KMS-11 (cell line): ENCODE data around the gene MIS18A.
"Not testable (repeated sequence)": the region's sequence is repeated elsewhere in the genome, so short reads cannot be mapped to it uniquely, and the experiment has no call there.

ENCODE experiments used
- H2AFZ ChIP-seq: fragments of 200-600 bp; sonication (generic); 2 replicates; pipeline ENCODE4 v1.6.1; 2016; ENCODE audit warnings: antibody characterized with exemption, mixed run types, low read depth
- H3K27ac ChIP-seq: fragments of 200-600 bp; sonication (generic); 2 replicates; pipeline ENCODE4 v1.6.1; 2016; ENCODE audit warnings: mild to moderate bottlenecking, mixed run types
- H3K27me3 ChIP-seq: fragments of 200-600 bp; sonication (generic); 2 replicates; pipeline ENCODE4 v1.6.1; 2017; ENCODE audit warnings: mild to moderate bottlenecking, low read depth, mixed run types, moderate library complexity; ENCODE audit not compliant: insufficient read depth
- H3K36me3 ChIP-seq: fragments of 200-600 bp; sonication (generic); 2 replicates; pipeline ENCODE4 v1.6.1; 2017; ENCODE audit warnings: mild to moderate bottlenecking, mixed run types; ENCODE audit not compliant: insufficient read depth
- H3K4me1 ChIP-seq: fragments of 200-600 bp; sonication (generic); 2 replicates; pipeline ENCODE4 v1.6.1; 2016; ENCODE audit warnings: mild to moderate bottlenecking, low read depth, mixed run types; ENCODE audit not compliant: poor library complexity, severe bottlenecking
- H3K4me2 ChIP-seq: fragments of 200-600 bp; sonication (generic); 2 replicates; pipeline ENCODE4 v1.7.0; 2016; ENCODE audit warnings: mild to moderate bottlenecking, mixed run types
- H3K4me3 ChIP-seq: fragments of 200-600 bp; sonication (generic); IDR thresholded peaks from 2 replicates; pipeline ENCODE4 v1.6.1; 2017; ENCODE audit warnings: low read depth, low read length, mixed read lengths; ENCODE audit not compliant: insufficient read depth
- H3K79me2 ChIP-seq: fragments of 200-600 bp; sonication (generic); 2 replicates; pipeline ENCODE4 v1.6.1; 2016; ENCODE audit warnings: low read depth, mixed run types; ENCODE audit not compliant: insufficient read depth
- H3K9ac ChIP-seq: fragments of 200-600 bp; sonication (generic); 2 replicates; pipeline ENCODE4 v1.6.1; 2016; ENCODE audit warnings: mild to moderate bottlenecking, mixed run types
- H4K20me1 ChIP-seq: fragments of 200-600 bp; sonication (generic); 2 replicates; pipeline ENCODE4 v1.6.1; 2016; ENCODE audit warnings: mild to moderate bottlenecking, mixed run types; ENCODE audit not compliant: insufficient read depth
- TF ChIP-seq, protein P1 (sequence below): fragments of 200-600 bp; sonication (generic); conservative IDR thresholded peaks from 2 replicates; pipeline ENCODE4 v1.6.1; 2017; ENCODE audit warnings: low read depth, mild to moderate bottlenecking, antibody characterized with exemption, low read length, moderate library complexity, mixed read lengths

MIS18A gene

DNA sequence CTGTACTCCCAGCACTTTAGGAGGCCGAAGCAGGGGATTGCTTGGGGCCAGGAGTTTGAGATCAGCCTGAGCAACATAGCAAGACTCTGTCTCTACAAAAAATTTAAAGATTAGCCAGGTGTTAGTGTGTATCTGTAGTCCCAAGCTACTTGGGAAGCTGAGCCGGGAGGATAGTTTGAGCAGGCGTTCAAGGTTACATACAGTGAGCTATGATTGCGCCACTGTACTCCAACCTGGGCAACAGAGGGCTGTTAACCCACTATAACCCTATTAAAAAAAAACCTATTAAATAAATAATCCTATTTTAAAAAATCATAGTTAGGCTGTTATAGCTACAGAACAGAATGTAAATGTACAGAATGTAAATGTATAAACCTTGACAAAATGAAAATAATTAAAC, 2.2 kb downstream of the MIS18A start:
- H4K20me1 ChIP-seq, result no peaks in the 10 kb centered on the region
- no peak overlapping the region for H3K4me2 ChIP-seq
- no peak overlapping the region for H3K9ac ChIP-seq
- TF ChIP-seq, protein P1, sequence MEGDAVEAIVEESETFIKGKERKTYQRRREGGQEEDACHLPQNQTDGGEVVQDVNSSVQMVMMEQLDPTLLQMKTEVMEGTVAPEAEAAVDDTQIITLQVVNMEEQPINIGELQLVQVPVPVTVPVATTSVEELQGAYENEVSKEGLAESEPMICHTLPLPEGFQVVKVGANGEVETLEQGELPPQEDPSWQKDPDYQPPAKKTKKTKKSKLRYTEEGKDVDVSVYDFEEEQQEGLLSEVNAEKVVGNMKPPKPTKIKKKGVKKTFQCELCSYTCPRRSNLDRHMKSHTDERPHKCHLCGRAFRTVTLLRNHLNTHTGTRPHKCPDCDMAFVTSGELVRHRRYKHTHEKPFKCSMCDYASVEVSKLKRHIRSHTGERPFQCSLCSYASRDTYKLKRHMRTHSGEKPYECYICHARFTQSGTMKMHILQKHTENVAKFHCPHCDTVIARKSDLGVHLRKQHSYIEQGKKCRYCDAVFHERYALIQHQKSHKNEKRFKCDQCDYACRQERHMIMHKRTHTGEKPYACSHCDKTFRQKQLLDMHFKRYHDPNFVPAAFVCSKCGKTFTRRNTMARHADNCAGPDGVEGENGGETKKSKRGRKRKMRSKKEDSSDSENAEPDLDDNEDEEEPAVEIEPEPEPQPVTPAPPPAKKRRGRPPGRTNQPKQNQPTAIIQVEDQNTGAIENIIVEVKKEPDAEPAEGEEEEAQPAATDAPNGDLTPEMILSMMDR, result no peak
- no peaks in the 10 kb centered on the region for H3K36me3 ChIP-seq
- no peak overlapping the region for H3K4me3 ChIP-seq
- H3K27me3 ChIP-seq, result no peaks in the 10 kb centered on the region
- no peak overlapping the region for H3K27ac ChIP-seq
- peaks cover 25% of the 10 kb centered on the region for H3K79me2 ChIP-seq
- peaks cover 18% of the 10 kb centered on the region for H3K4me1 ChIP-seq
- H2AFZ ChIP-seq, result no peak overlapping the region

DNA sequence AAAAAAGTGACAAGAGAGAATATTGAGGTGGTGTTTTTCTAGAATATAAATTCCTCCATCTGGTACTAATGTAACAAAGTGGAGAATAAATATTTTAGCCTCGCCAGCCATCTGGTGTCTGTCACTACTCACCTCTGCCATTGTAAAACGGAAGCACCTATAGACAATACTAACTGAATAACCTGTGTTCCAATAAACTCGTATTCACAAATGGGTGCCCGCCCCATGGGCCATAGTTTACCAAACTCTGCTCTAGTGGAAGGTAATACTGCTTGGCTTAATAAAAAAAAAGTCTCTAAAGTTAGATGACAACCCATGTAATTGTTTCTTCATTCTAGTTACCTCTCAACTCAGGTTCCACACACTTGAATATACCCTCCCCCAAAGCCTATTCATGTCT, 8.1 kb downstream of the MIS18A start:
- TF ChIP-seq, protein P1, result no peak
- H3K36me3 ChIP-seq, result no peaks in the 10 kb centered on the region
- H3K4me2 ChIP-seq, result no peak overlapping the region
- H3K79me2 ChIP-seq, result no peaks in the 10 kb centered on the region
- H3K27ac ChIP-seq, result no peak overlapping the region
- H3K4me3 ChIP-seq, result no peak overlapping the region
- H3K4me1 ChIP-seq, result no peaks in the 10 kb centered on the region
- H4K20me1 ChIP-seq, result no peaks in the 10 kb centered on the region
- H2AFZ ChIP-seq, result no peak overlapping the region
- H3K9ac ChIP-seq, result no peak overlapping the region
- no peaks in the 10 kb centered on the region for H3K27me3 ChIP-seq

DNA sequence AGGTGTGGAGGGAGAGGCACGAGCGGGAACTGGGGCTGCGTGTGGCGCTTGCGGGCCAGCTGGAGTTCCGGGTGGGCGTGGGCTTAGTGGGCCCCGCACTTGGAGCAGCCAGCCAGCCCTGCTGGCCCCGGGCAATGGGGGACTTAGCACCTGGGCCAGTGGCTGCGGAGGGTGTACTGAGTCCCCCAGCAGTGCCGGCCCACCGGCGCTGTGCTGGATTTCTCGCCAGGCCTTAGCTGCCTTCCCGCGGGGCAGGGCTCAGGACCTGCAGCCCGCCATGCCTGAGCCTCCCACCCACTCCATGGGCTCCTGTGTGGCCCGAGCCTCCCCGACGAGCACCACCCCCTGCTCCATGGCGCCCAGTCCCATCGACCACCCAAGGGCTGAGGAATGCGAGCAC, 13.5 kb downstream of the MIS18A start:
- not testable (repeated sequence) for H3K27me3 ChIP-seq, H3K79me2 ChIP-seq, H3K4me3 ChIP-seq, H3K27ac ChIP-seq, H4K20me1 ChIP-seq, H3K4me2 ChIP-seq, H2AFZ ChIP-seq, H3K4me1 ChIP-seq, H3K36me3 ChIP-seq, H3K9ac ChIP-seq

DNA sequence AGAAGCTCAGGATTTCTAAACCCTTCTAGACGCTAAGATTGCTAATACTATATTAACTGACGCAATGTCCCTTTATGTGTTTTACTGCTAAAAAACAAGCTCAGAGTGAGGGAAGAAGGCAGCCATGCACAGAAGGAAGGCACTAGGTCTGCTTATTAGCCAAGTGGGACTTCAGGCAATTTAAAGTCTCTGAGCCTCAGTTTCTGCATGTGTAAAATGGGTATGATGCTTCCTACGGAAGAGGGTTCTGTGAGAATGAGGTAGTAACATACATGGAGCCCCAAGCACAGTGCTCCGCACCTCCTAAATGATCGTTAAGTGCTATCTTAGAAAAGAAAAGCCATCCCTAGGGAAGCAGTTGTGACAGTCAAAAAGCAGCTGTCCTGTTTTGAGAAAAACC, 16.9 kb downstream of the MIS18A start:
- TF ChIP-seq, protein P1, result no peak
- Histone ChIP-seq H3K79me2 (no peaks in the 10 kb centered on the region), H3K4me2 (no peak overlapping the region), H3K4me3 (no peak overlapping the region), H4K20me1 (no peaks in the 10 kb centered on the region), H3K27ac (no peak overlapping the region), H2AFZ (no peak overlapping the region), H3K27me3 (no peaks in the 10 kb centered on the region), H3K9ac (no peak overlapping the region), H3K36me3 (no peaks in the 10 kb centered on the region), H3K4me1 (no peaks in the 10 kb centered on the region)

DNA sequence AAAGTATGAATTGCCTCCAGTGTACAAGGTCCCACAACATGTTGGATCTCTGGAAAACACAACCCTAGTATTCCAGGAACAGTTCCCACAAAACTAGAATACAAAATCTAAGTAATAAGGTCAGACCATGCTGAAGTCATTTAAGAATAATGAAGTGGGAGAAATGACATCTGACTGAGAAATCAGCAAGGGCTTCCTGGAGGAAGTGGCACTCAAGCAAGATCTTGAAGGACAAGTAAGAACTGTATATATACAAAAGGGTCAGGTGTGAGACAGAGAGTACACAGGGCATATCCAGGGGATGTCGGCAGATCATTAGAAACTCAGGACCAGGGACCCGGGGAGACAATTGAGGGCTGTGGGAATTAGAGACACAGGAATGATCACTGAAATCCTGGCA, 18.7 kb downstream of the MIS18A start:
- no peaks in the 10 kb centered on the region for H3K27me3 ChIP-seq
- H4K20me1 ChIP-seq, result no peaks in the 10 kb centered on the region
- H3K4me2 ChIP-seq, result no peak overlapping the region
- H3K79me2 ChIP-seq, result no peaks in the 10 kb centered on the region
- H2AFZ ChIP-seq, result no peak overlapping the region
- TF ChIP-seq, protein P1, result no peak
- H3K4me1 ChIP-seq, result no peaks in the 10 kb centered on the region
- no peak overlapping the region for H3K4me3 ChIP-seq
- no peaks in the 10 kb centered on the region for H3K36me3 ChIP-seq
- H3K27ac ChIP-seq, result no peak overlapping the region
- no peak overlapping the region for H3K9ac ChIP-seq

DNA sequence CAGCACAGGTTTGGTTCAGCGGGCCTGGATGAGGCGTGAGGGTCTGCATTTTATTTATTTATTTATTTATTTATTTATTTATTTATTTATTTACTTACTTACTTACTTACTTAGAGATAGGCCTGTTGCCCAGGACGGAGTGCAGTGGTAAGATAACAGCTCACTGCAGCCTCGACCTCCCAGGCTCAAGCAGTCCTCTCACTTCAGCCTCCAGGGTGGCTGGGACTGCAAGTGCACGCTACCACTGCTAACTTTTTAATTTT, 20.1 kb downstream of the MIS18A start:
- not testable (repeated sequence) for H4K20me1 ChIP-seq, H3K9ac ChIP-seq, H3K4me3 ChIP-seq, H3K79me2 ChIP-seq, H3K4me2 ChIP-seq, H3K36me3 ChIP-seq, H2AFZ ChIP-seq, H3K27ac ChIP-seq, H3K27me3 ChIP-seq, H3K4me1 ChIP-seq
